Psoas muscle (tissue), 8 donors: Measurements from ENCODE around the gene NENF. TPM values are rescaled to one million over a fixed set of nuclear protein-coding genes. Genes with fewer than 3 reads are reported as not detected.
A peak's percentile ranks its signal among the peaks of the same experiment; 100 is the strongest.

Experiments
- ATAC-seq, 4 donors: fragments of 200-7000 bp; cut with Tn5 transposase; one replicate each; pipeline ENCODE4 v1.9.1; 2020; ENCODE audit warnings: moderate library complexity in 3 of 4, mild to moderate bottlenecking in 2 of 4
- DNase-seq, 2 donors: peaks; one replicate each; pipeline ENCODE4 v3.0.0-alpha.2; 2020
- H3K27ac ChIP-seq: fragments of 200-600 bp; one replicate; pipeline ENCODE4 v1.8.0; 2022
- H3K27me3 ChIP-seq, 3 donors: fragments of 200-600 bp in 1 of 3; one replicate each; pipeline versions ENCODE4 v1.6.1 to v1.8.0; 2013 to 2022; ENCODE audit warnings: low read length in 2 of 3, mild to moderate bottlenecking in 2 of 3, moderate library complexity in 1 of 3; ENCODE audit not compliant: insufficient read depth in 3 of 3
- H3K36me3 ChIP-seq, 2 donors: fragments of 200-600 bp in 1 of 2; one replicate each; pipeline versions ENCODE4 v1.6.1 to v1.8.0; 2013 to 2022; ENCODE audit warnings: low read depth in 1 of 2, mild to moderate bottlenecking in 1 of 2, moderate library complexity in 1 of 2; ENCODE audit not compliant: insufficient read depth in 1 of 2
- H3K4me1 ChIP-seq: fragments of 200-600 bp; one replicate; pipeline ENCODE4 v1.8.0; 2022
- H3K4me3 ChIP-seq: fragments of 200-600 bp; one replicate; pipeline ENCODE4 v1.8.0; 2022; ENCODE audit warnings: mild to moderate bottlenecking
- H3K9me3 ChIP-seq: fragments of 200-600 bp; one replicate; pipeline ENCODE4 v1.8.0; 2022
- CTCF ChIP-seq: fragments of 200-600 bp; IDR thresholded peaks from one replicate; pipeline ENCODE4 v1.8.0; 2022; ENCODE audit warnings: antibody characterized with exemption
- WGBS, 3 donors: extraction: QIAGEN DNeasy Blood & Tissue Kit; methylation state at CpG; one replicate each; pipeline versions ENCODE4 v1.1.6 to v1.1.7; 2013; 5-methylcytosine and 5-hydroxymethylcytosine counted together
- intact Hi-C, 2 donors: fragments of 100-400 bp; cut with DNase I; formaldehyde crosslinking; loops; one replicate each; pipeline versions ENCODE4 v1.11.0 to v1.14.2; 2022
- polyA plus RNA-seq, 3 donors: library from polyadenylated mRNA; stranded (reverse); fragments of 200-250 nt; gene quantifications; one replicate each; pipeline ENCODE4 v1.2.3, GENCODE V29; 2013
- total RNA-seq, 4 donors: library from RNA; stranded (reverse); fragmentation: NEBNext Ultra II Directional in 2 of 4; extraction: Animal tissue kit (Norgen Biotek cat#: 25700) in 2 of 4; gene quantifications; one replicate each; pipeline versions ENCODE4 v1.2.1 to v1.2.4, GENCODE V29; 2021 to 2023
- donor health status: healthy with polysubstance abuse.
- donor health status: DM: no; HTN: no; CAD: no; lungs with moderate emphysema.
- donor health status: Bipolar disorder and iron deficiency.
- donor health status: healthy.
- donor health status: DM: yes; HTN: yes; CAD: no.
- donor health status: DM: no; HTN: no; CAD: no.
- donor health status: DM: no; HTN: no; CAD: no.
- donor health status: DM: yes; HTN: yes; CAD: no.

NENF gene
- total and polyA plus RNA-seq, 7 donors: 59.3 to 74.9 (median 64.2) TPM

GRCh38 chr1:212440419-212440818 lies 7.7 kb downstream of the NENF start:
- Histone ChIP-seq H3K4me1 (peaks cover 18% of the 10 kb centered on the region), H3K27ac (no peak overlapping the region), H3K36me3 (peaks cover 0 to 12% of the 10 kb centered on the region in 2 donors), H3K9me3 (no peaks in the 10 kb centered on the region), H3K27me3 (no peaks in the 10 kb centered on the region), H3K4me3 (no peak overlapping the region)
- DNase-seq (no peak), ATAC-seq (peak in 2 of 4 donors; percentile 50 to 53)
- intact Hi-C loops: no loop called here
- 53 to 61% (median 58%) methylated on average over 9 of the region's 9 CpGs for whole genome bisulfite sequencing, 3 donors
- TF ChIP-seq CTCF: no peak

GRCh38 chr1:212442408-212442807 lies 9.7 kb downstream of the NENF start:
- no peak for DNase-seq
- Histone ChIP-seq H3K4me1 (peaks cover 18% of the 10 kb centered on the region), H3K27ac (no peak overlapping the region), H3K27me3 (no peaks in the 10 kb centered on the region), H3K9me3 (no peaks in the 10 kb centered on the region), H3K36me3 (peaks cover 0 to 22% of the 10 kb centered on the region in 2 donors), H3K4me3 (no peak overlapping the region)
- 70 to 83% (median 71%) methylated on average over 5 of the region's 5 CpGs for WGBS, 3 donors
- TF ChIP-seq CTCF: no peak
- intact Hi-C loops: no loop called here
- peak in 2 of 4 donors; percentile 61 to 63 for ATAC-seq

- H3K36me3 ChIP-seq: peaks cover 0 to 22% of the 10 kb centered on the region in 2 donors
These were observed 13.6 kb downstream of the NENF start for GRCh38 chr1:212446333-212446732.

GRCh38 chr1:212447478-212447877 lies 14.8 kb downstream of the NENF start:
- TF ChIP-seq CTCF: no peak
- Histone ChIP-seq H3K27ac (no peak overlapping the region), H3K9me3 (no peaks in the 10 kb centered on the region), H3K27me3 (no peaks in the 10 kb centered on the region), H3K4me1 (peaks cover 10% of the 10 kb centered on the region), H3K4me3 (no peak overlapping the region), H3K36me3 (peaks cover 0 to 22% of the 10 kb centered on the region in 2 donors)
- intact Hi-C loops: no loop called here
- 73 to 78% (median 77%) methylated on average over 2 of the region's 2 CpGs for WGBS, 3 donors
- ATAC-seq: no peak
- no peak for DNase-seq

More at GRCh38 chr1:212446333-212446732, 13.6 kb downstream of the NENF start:
- no peak for TF ChIP-seq CTCF
- DNase-seq (no peak), ATAC-seq (no peak)
- Histone ChIP-seq H3K4me3 (no peak overlapping the region), H3K4me1 (peaks cover 15% of the 10 kb centered on the region), H3K27me3 (no peaks in the 10 kb centered on the region), H3K9me3 (no peaks in the 10 kb centered on the region), H3K27ac (no peak overlapping the region)
- intact Hi-C loops: no loop called here
- 79 to 81% (median 79%) methylated on average over 8 of the region's 8 CpGs for WGBS, 3 donors

- peak; percentile 31 to 70 for DNase-seq
These were observed 17.7 kb downstream of the NENF start for GRCh38 chr1:212450331-212450881.

More at GRCh38 chr1:212450331-212450881, 17.7 kb downstream of the NENF start:
- intact Hi-C loops: loop anchor here (5.0 to 10.0 kb wide), 4 partner anchors 83 to 773 kb away; partner anchors contain the start of gene NEK2 (in 1 of the 2)
- WGBS, 3 donors: 20 to 38% (median 20%) methylated on average over 4 of the region's 4 CpGs
- no peaks in the 10 kb centered on the region for H3K9me3 ChIP-seq
- peaks cover 0 to 10% of the 10 kb centered on the region in 2 donors for H3K36me3 ChIP-seq
- no peaks in the 10 kb centered on the region for H3K27me3 ChIP-seq
- peak; percentile 85 to 88 (median 86) for ATAC-seq
- H3K27ac ChIP-seq: peak overlapping the region; percentile 60
- TF ChIP-seq CTCF: no peak
- no peak overlapping the region for H3K4me3 ChIP-seq
- H3K4me1 ChIP-seq: peaks cover 10% of the 10 kb centered on the region
